ENCODE results near the gene UNC13C.

DNA sequence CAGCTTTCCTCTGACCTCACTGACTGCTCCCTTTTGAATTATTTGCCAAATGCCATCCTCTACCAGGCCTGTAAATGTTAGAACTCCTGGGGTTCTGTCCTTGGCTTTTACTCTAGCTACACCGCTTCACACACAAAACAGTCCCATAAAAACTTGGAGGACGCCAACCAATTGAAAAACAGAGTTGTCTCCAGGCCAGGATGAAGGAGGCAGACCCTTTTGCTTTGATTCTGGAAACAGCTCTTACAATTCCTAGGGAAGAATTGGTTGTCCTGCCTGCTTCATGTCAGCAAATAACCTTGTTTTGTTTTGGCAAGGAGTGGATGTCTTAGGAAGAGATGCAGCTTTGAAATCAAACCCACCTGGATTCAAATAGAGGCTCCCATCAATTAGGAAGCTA, 375.5 kb downstream of the UNC13C start:
- TF ChIP-seq, protein P1, sequence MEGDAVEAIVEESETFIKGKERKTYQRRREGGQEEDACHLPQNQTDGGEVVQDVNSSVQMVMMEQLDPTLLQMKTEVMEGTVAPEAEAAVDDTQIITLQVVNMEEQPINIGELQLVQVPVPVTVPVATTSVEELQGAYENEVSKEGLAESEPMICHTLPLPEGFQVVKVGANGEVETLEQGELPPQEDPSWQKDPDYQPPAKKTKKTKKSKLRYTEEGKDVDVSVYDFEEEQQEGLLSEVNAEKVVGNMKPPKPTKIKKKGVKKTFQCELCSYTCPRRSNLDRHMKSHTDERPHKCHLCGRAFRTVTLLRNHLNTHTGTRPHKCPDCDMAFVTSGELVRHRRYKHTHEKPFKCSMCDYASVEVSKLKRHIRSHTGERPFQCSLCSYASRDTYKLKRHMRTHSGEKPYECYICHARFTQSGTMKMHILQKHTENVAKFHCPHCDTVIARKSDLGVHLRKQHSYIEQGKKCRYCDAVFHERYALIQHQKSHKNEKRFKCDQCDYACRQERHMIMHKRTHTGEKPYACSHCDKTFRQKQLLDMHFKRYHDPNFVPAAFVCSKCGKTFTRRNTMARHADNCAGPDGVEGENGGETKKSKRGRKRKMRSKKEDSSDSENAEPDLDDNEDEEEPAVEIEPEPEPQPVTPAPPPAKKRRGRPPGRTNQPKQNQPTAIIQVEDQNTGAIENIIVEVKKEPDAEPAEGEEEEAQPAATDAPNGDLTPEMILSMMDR (conservative IDR thresholded peaks at IDR 0.05): no peak
- TF ChIP-seq ZFX (IDR thresholded peaks at IDR 0.05): no peak
